ENCODE results near the gene ADCY1. TPM values are rescaled to one million over a fixed set of nuclear protein-coding genes. Genes with fewer than 3 reads are reported as not detected.
"Not testable (repeated sequence)": the region's sequence is repeated elsewhere in the genome, so short reads cannot be mapped to it uniquely, and the experiment has no call there.

ADCY1 gene
- polyA plus RNA-seq, 3 donors: 1.1 to 2.7 (median 1.2) TPM

DNA sequence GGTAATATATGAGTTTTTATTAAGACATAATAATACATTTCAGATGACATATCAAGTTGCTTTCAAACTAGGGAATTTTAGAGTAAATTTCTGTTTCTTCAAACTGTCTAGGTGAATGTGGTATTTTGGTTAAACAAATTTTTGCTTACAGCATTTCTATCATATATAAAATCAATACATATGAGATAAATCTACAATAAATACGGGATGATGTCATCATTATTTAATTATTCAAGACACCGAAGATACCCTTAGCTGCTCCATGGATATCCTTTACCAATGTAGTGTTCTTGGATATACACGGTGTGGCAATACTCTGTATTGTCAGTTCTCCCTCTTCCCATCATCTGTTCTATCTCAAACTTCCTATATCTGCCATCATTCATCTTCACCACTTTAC lies 166.4 kb downstream of the ADCY1 start:
- WGBS, 3 donors: 79 to 98% (median 97%) methylated on average over 3 of the region's 3 CpGs
- not testable (repeated sequence) for H3K27ac ChIP-seq (ENCODE audit: low read depth, low read length)

DNA sequence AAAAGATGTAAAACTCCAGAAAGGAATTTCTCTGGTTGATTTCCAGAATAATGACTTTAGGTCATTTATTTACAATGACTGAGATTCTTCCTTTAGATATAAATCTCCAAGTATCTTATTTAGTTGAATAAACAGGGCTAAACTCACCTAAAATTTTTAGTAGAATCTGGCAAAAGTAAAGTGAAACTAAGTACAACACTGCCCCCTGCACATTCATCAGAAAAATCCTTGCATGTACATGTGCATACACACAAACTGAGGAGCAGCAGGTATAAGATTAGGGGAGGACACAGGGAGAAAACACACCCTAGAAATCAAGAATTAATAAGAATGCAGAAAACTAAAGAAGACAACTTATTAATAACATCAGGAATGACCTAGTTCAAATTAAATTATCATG lies 174.8 kb downstream of the ADCY1 start:
- not testable (repeated sequence) for H3K27ac ChIP-seq (ENCODE audit: low read depth, low read length)

DNA sequence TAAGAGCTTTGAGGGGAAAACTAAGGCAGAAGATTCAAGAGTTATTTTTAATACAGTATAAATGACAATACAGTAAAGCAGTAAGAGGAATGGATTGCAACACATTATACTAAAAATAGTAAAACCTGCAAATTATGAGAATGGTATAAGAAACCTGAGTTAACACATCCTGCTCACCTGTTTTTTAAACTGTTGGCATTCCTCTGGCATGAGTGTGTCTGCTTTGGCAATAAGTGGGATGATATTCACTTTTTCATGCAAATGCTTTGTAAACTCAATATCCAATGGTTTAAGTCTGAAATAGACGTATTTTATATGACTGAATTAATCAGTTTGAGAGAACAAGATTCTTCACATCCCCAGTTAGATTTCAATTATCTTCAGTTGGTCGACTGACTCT lies 177.2 kb downstream of the ADCY1 start:
- 88 to 100% (median 96%) methylated on average over 2 of the region's 2 CpGs for WGBS, 3 donors

DNA sequence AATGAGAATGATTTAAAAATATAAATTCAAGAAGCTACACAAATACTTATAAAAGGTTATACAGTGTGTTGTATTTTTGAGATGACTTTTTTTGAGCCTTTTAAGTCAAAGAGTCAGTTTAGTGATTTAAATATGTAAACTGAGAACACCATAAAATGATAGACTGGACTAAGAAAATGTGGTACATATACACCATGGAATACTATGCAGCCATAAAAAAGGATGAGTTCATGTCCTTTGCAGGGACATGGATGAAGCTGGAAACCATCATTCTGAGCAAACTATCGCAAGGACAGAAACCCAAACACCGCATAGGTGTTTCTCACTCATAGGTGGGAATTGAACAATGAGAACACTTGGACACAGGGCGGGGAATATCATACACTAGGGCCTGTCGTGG lies 182.2 kb downstream of the ADCY1 start:
- H3K27ac ChIP-seq (ENCODE audit: low read depth, low read length): not testable (repeated sequence)
- WGBS, 3 donors: 98 to 99% (median 98%) methylated on average over 3 of the region's 4 CpGs

More for the DNA sequence above, 177.2 kb downstream of the ADCY1 start:
- H3K27ac ChIP-seq (ENCODE audit: low read depth, low read length): not testable (repeated sequence)

DNA sequence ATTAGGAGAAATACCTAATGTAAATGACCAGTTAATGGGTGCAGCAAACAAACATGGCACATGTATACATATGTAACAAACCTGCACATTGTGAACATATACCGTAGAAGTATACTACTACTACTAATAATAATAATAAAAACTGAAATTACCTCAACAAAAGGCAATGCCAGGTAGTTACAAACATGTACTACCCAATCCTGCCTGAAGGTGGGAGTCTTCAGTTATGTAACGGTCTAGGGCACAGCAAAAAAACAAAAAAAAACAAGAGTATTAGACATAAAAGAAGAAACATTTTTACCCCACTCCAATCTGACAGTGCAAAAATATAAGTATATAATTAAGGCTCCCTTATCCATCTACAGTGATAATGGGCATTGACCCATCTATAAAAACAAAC lies 182.6 kb downstream of the ADCY1 start:
- 74 to 91% (median 85%) methylated on average over 2 of the region's 2 CpGs for WGBS, 3 donors
- H3K27ac ChIP-seq (ENCODE audit: low read depth, low read length): not testable (repeated sequence)

DNA sequence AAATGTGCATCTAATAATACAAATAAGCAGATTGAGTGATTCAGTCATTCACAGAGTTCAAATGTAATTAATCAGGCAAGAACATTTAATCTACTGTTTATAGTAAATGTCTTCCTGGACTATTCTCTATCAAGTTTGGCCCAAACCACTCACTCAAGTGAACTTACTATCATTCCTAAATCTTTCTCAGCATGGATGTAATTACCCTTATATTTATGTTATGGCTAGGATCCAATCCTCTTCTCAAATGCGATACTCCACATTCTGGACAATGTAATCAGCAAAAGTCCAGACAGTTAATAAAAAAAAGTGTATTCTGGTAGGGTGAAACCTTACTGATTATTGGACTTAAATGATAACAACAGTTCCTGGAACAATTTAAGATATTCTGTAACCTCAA lies 185.3 kb downstream of the ADCY1 start:
- WGBS, 3 donors: 88 to 89% (median 89%) methylated on average over 1 of the region's 1 CpG
- not testable (repeated sequence) for H3K27ac ChIP-seq (ENCODE audit: low read depth, low read length)

DNA sequence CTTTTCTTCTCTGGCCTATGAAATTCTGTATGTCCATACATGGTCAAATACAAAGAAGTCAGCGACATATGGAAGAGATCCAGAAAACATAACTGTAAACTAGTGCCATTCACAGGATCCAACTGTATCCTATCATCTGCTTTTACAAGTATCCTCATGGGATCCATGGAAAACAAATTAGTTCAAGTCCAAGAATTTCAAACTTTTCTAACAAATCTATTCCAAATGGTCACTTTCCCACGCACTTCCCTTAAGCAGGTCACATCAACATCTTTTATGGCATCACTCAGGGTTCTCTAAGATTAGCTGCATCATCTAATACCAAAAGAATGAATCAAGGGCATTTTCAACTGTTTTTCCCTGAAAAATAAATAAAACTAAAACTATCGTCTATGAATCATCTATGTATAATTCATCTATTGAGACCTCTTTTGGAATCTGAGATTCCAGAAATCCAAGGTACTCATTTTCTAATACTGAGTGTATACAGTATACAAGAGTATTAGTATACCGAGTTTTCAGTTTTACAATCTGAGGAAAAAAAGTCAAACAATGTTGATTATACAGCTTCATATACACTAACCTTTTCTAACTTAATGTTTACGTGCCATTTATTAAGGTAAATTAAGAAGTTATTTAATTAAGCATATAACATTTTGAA lies 187.5 kb downstream of the ADCY1 start:
- not testable (repeated sequence) for H3K27ac ChIP-seq (ENCODE audit: low read depth, low read length)
- WGBS, 3 donors: 72 to 83% (median 81%) methylated on average over 5 of the region's 5 CpGs

DNA sequence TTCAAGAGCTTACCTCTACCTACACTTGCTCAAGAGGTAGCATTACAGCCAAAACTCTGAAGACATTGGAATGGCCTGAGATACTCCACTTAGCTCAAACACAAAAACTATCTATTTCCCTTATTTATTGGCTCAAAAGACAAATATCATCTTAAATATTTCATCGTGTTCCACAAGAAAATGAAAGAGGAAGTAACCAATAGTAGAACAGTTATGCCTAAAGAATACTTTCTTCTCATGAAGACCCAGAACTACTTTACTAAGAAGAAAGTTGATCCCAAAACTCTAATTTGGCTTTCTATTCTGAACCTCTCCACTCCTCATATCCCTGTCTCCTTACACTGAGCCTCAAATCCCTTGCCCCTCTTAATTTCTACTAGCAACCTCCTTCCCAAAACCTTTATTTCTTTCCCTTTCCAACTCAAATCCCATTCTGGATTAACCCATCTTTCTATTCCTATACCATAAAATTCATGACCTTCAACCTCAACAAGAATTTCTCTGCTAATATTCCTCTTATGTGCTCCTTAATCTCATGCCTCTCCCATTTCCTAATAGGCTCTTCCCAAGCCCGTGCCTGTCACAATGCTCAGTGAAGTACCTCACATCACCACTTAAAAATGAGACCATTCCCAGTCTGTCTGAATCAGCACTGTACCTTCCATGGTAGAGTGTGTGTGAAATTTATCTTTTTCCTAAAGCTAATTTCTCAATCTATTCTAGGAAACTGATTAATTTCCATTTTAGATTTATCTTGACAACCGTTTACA lies 188.2 kb downstream of the ADCY1 start:
- H3K27ac ChIP-seq (ENCODE audit: low read depth, low read length): not testable (repeated sequence)
- 57 to 71% (median 58%) methylated on average over 3 of the region's 3 CpGs for WGBS, 3 donors

DNA sequence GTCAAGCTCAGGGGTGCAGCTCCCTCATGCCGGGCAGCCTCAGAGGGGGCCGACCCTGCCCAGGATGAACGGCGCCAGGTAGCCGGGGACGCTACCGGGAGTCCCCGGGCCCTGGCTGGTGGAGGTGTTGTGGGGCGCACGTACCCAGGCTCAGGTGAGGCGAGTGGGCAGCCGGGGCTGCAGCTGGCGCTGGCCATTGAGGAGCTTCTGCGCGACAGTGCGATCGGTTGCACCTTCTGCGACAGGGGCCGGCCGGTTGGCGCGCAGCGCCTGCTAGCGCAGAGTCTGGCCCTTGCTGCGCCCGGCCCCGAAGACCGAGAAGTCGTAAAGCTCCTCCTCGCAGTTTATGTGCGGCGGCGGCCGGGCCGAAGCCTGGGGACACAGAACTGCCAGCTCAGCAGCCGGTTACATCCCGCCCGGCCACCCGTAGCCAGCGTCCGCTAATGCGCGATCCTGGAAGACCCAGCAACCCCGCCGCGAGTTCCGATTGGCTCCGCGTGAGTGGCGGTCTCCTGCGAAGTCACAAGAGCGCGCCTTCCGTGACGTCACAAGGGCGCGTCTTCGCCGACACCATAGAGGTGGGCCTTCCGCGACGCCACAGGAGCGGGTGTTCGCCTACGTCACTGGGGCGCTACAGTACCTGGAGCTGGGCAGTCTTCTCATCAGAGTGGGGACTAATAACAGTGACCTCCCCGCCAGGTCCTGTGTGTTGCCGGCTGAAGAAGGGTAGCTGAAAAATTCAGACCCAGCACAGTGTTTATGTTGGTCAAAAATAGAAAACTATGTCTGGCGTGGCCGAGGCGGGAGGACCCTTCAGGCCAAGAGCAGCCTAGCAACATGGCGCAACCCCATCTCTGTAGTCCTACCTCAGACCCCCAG lies 194.6 kb downstream of the ADCY1 start:
- not testable (repeated sequence) for H3K27ac ChIP-seq (ENCODE audit: low read depth, low read length)
- 0 to 1% (median 0%) methylated on average over 70 to 72 of the region's 72 CpGs for WGBS, 3 donors

DNA sequence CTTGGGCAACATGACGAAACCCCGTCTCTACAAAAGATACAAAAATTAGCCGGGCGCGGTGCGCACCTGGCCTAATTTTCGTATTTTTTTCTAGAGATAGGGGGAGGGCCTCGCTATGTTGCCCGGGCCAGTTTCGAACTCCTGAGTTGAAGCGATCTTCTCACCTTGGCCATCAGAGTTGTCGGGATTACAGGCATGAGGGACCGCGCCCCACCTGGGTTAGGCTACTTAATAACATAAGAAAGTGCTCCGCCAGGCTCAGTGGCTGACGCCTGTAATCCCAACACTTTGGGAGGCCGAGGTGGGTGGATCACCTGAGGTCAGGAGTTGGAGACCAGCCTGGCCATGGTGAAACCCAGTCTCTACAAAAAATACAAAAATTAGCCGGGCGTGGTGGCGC lies 195.5 kb downstream of the ADCY1 start:
- H3K27ac ChIP-seq (ENCODE audit: low read depth, low read length): not testable (repeated sequence)
- WGBS, 3 donors: 96 to 98% (median 97%) methylated on average over 20 of the region's 20 CpGs
